Skin of body (tissue), 2 donors: ENCODE data around the gene GSX2. TPM values are rescaled to one million over a fixed set of nuclear protein-coding genes. Genes with fewer than 3 reads are reported as not detected.

Experiments
- DNase-seq: peaks from one replicate; lab custom pipeline; 2025; lab: John Stamatoyannopoulos, UW
- total RNA-seq: library from RNA; depleted of rRNA; stranded (reverse); fragments of >200 nt; gene quantifications from one replicate; pipeline ENCODE4 v1.2.3, GENCODE V29; 2014

The GSX2 gene
- total RNA-seq, 1 donor from 2014 or later: not detected

- DNase-seq: no peak
Measured at GRCh38 chr4:54076673-54077072, 23.3 kb upstream of the GSX2 start.

GRCh38 chr4:54077812-54078211 is 22.2 kb upstream of the GSX2 start:
- DNase-seq: no peak

GRCh38 chr4:54082168-54082567 is 17.8 kb upstream of the GSX2 start:
- DNase-seq: no peak

- DNase-seq: no peak
Measured at GRCh38 chr4:54085284-54085683, 14.7 kb upstream of the GSX2 start.

- DNase-seq: no peak
Measured at GRCh38 chr4:54089875-54090274, 10.1 kb upstream of the GSX2 start.

- no peak for DNase-seq
Measured at GRCh38 chr4:54090404-54090803, 9.6 kb upstream of the GSX2 start.

- no peak for DNase-seq
Measured at GRCh38 chr4:54090804-54091623, 8.9 kb upstream of the GSX2 start.

- DNase-seq: peak; percentile 30
Measured at GRCh38 chr4:54091637-54092404, 8.1 kb upstream of the GSX2 start.

GRCh38 chr4:54092405-54093323 is 7.3 kb upstream of the GSX2 start:
- DNase-seq: no peak

- DNase-seq: no peak
Measured at GRCh38 chr4:54093324-54094240, 6.4 kb upstream of the GSX2 start.

GRCh38 chr4:54094451-54094850 is 5.5 kb upstream of the GSX2 start:
- no peak for DNase-seq

GRCh38 chr4:54095110-54095825 is 4.7 kb upstream of the GSX2 start:
- DNase-seq: no peak

GRCh38 chr4:54096295-54096962 is 3.5 kb upstream of the GSX2 start:
- no peak for DNase-seq

GRCh38 chr4:54097152-54097551 is 2.8 kb upstream of the GSX2 start:
- DNase-seq: no peak

- DNase-seq: peak; percentile 25
Measured at GRCh38 chr4:54098375-54098774, 1.6 kb upstream of the GSX2 start.

- no peak for DNase-seq
Measured at GRCh38 chr4:54099287-54099747, 646 bp upstream of the GSX2 start.

- no peak for DNase-seq
Measured at GRCh38 chr4:54100595-54101189, 729 bp downstream of the GSX2 start.

GRCh38 chr4:54101190-54102041 is 1.5 kb downstream of the GSX2 start:
- no peak for DNase-seq
